ENCODE results near the gene RAMP1.

The RAMP1 gene

DNA sequence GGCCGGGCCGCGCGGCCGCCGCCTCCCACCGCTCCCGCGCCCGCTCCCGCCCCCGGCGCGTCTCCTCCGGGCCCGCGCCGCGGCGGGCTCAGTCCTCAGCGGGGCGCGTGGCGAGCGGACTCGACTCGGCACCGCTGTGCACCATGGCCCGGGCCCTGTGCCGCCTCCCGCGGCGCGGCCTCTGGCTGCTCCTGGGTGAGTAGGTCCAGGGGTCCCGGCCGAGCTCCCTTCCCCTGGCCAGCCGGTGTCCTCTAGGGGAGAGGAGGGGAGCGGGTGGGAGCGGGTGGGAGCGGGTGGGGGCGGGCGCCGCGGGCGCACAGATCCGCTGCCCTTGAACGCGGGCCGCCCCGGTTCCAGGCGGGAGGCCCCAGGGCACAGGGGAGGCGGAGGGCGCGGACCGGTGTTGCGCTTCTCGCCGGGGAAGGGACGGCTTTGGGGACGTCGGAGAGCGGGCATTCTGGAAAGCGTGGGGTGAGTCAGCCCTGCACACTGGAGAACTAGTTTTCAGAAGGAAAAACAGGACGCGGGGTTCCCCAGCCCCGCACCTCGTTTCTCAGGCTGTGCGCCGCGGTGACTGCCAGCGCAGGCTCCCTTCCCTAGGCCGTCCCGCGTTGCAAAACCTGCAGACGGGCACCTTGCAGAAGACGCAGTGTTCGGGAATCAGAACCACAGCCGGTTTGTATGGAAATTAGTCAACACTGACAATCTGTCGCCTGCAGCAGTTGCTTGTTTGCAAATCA, at the start of gene RAMP1:
Gene RAMP1, plus strand, starts transcription at position 91 of the 740 bp plus-strand sequence. Its CDS starts 53 bp downstream, at position 144.
- TF ChIP-seq CTCF (conservative IDR thresholded peaks at IDR 0.05; ENCODE audit: low read length) (no peak), EZH2phosphoT487 (IDR thresholded peaks at IDR 0.05; ENCODE audit: borderline replicate concordance) (no peak)
- Histone ChIP-seq H3K4me2 (ENCODE audit: low read depth, low read length, poor library complexity, severe bottlenecking) (no peak within 1 kb of the TSS), H3K27me3 (ENCODE audit: insufficient read depth, low read length, poor library complexity, severe bottlenecking) (no peaks in the 10 kb centered on the region), H3K9ac (ENCODE audit: low read depth, low read length, poor library complexity, severe bottlenecking) (no peak within 1 kb of the TSS), H3K9me3 (ENCODE audit: insufficient read depth, low read depth, low read length) (no peaks in the 10 kb centered on the region), H3K79me2 (ENCODE audit: insufficient read depth, low read length) (no peaks in the 10 kb centered on the region), H3K4me3 (ENCODE audit: low read length, poor library complexity, severe bottlenecking) (no peak within 1 kb of the TSS), H3K36me3 (ENCODE audit: insufficient read depth, low read length) (no peaks in the 10 kb centered on the region), H3F3A (ENCODE audit: low read depth) (no peaks in the 10 kb centered on the region), H3K9me2 (replicated peaks; ENCODE audit: low read depth, low read length) (no peaks in the 10 kb centered on the region), H3K4me1 (ENCODE audit: insufficient read depth, low read length, poor library complexity, severe bottlenecking) (peaks cover 2% of the 10 kb centered on the region), H4K20me1 (ENCODE audit: insufficient read depth, low read length, poor library complexity, severe bottlenecking) (no peaks in the 10 kb centered on the region), H2AFZ (ENCODE audit: low read length) (no peak within 1 kb of the TSS)

- Histone ChIP-seq H3K27me3 (ENCODE audit: insufficient read depth, low read length, poor library complexity, severe bottlenecking) (no peaks in the 10 kb centered on the region), H3K9ac (ENCODE audit: low read depth, low read length, poor library complexity, severe bottlenecking) (no peak overlapping the region), H4K20me1 (ENCODE audit: insufficient read depth, low read length, poor library complexity, severe bottlenecking) (no peaks in the 10 kb centered on the region), H2AFZ (ENCODE audit: low read length) (no peak overlapping the region), H3K4me1 (ENCODE audit: insufficient read depth, low read length, poor library complexity, severe bottlenecking) (peaks cover 17% of the 10 kb centered on the region), H3K4me3 (ENCODE audit: low read length, poor library complexity, severe bottlenecking) (no peak overlapping the region), H3F3A (ENCODE audit: low read depth) (peaks cover 4% of the 10 kb centered on the region; the same call in 1 of the 2 replicates), H3K36me3 (ENCODE audit: insufficient read depth, low read length) (no peaks in the 10 kb centered on the region), H3K9me3 (ENCODE audit: insufficient read depth, low read depth, low read length) (no peaks in the 10 kb centered on the region), H3K9me2 (replicated peaks; ENCODE audit: low read depth, low read length) (no peaks in the 10 kb centered on the region), H3K79me2 (ENCODE audit: insufficient read depth, low read length) (no peaks in the 10 kb centered on the region), H3K4me2 (ENCODE audit: low read depth, low read length, poor library complexity, severe bottlenecking) (no peak overlapping the region)
- no peak for TF ChIP-seq CTCF (conservative IDR thresholded peaks at IDR 0.05; ENCODE audit: low read length)
- no peak for TF ChIP-seq EZH2phosphoT487 (IDR thresholded peaks at IDR 0.05; ENCODE audit: borderline replicate concordance)
Measured at GRCh38 chr2:237815637-237816036, 43.8 kb upstream of the RAMP1 start.

DNA sequence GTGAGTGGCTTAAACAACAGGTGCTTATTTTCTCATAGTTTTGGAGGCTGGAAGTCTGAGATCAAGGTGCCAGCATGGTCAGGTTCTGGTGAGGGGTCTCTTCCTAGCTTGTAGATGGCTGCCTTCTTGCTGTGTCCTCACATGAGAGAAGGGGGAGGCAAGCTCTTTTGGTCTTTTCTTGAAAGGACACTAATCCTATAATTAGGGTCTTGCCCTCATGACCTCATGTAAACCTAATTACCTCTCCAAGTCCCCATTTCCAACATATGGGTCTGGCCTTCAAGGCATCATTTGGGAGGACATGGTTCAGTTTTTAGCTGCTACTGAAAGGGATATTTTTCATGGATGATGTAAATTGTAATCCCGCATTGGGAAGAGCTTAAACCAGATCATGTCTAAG, 42.9 kb upstream of the RAMP1 start:
- Histone ChIP-seq H3K79me2 (ENCODE audit: insufficient read depth, low read length) (no peaks in the 10 kb centered on the region), H3K4me2 (ENCODE audit: low read depth, low read length, poor library complexity, severe bottlenecking) (no peak overlapping the region), H3K4me3 (ENCODE audit: low read length, poor library complexity, severe bottlenecking) (no peak overlapping the region), H3K9ac (ENCODE audit: low read depth, low read length, poor library complexity, severe bottlenecking) (no peak overlapping the region), H3K4me1 (ENCODE audit: insufficient read depth, low read length, poor library complexity, severe bottlenecking) (peaks cover 17% of the 10 kb centered on the region), H3K9me2 (replicated peaks; ENCODE audit: low read depth, low read length) (no peaks in the 10 kb centered on the region), H3K36me3 (ENCODE audit: insufficient read depth, low read length) (no peaks in the 10 kb centered on the region), H3K27me3 (ENCODE audit: insufficient read depth, low read length, poor library complexity, severe bottlenecking) (no peaks in the 10 kb centered on the region), H3F3A (ENCODE audit: low read depth) (peaks cover 4% of the 10 kb centered on the region; the same call in 1 of the 2 replicates), H2AFZ (ENCODE audit: low read length) (no peak overlapping the region), H4K20me1 (ENCODE audit: insufficient read depth, low read length, poor library complexity, severe bottlenecking) (no peaks in the 10 kb centered on the region), H3K9me3 (ENCODE audit: insufficient read depth, low read depth, low read length) (no peaks in the 10 kb centered on the region)
- no peak for TF ChIP-seq CTCF (conservative IDR thresholded peaks at IDR 0.05; ENCODE audit: low read length)
- no peak for TF ChIP-seq EZH2phosphoT487 (IDR thresholded peaks at IDR 0.05; ENCODE audit: borderline replicate concordance)
